PC-9 (cell line): ENCODE results near the gene TPPP.

Source experiments
- CTCF ChIP-seq: fragments of 200-600 bp; sonication (generic); conservative IDR thresholded peaks from 2 replicates; pipeline ENCODE4 v1.6.1; 2017; ENCODE audit warnings: mixed run types, antibody characterized with exemption, mild to moderate bottlenecking, moderate library complexity
- EZH2 ChIP-seq: fragments of 200-600 bp; sonication (generic); IDR thresholded peaks from 2 replicates; pipeline ENCODE4 v1.8.0; 2017; ENCODE audit warnings: antibody characterized with exemption, low read depth

- TF ChIP-seq CTCF (no peak), EZH2 (no peak)
These were observed 48.2 kb downstream of the TPPP start for GRCh38 chr5:644971-645370.
